Astrocyte of the spinal cord (primary cell): Measurements from ENCODE around the gene KCNMB2.

ENCODE experiments used
- DNase-seq: peaks from one replicate; pipeline ENCODE4 v3.0.0; 2011; ENCODE audit warnings: low read depth, low spot score
- H3K4me3 ChIP-seq: 2 replicates; pipeline ENCODE4 v1.5.1; 2011; ENCODE audit warnings: low read depth, mild to moderate bottlenecking, low read length, moderate library complexity
- CTCF ChIP-seq: IDR thresholded peaks from 2 replicates; pipeline ENCODE4 v1.5.1; 2012; ENCODE audit warnings: low read depth, mild to moderate bottlenecking, low read length, inconsistent platforms
- in situ Hi-C: cut with HindIII; loops from 2 replicates; pipeline ENCODE4 v1.10.0; 2017; ENCODE audit warnings: low sequenced_read_pairs

KCNMB2 gene

GRCh38 chr3:178676077-178676476, 139.8 kb downstream of the KCNMB2 start:
- in situ Hi-C loops = no loop called here
- DNase-seq = no peak
- TF ChIP-seq CTCF = no peak
- no peak overlapping the region for H3K4me3 ChIP-seq

GRCh38 chr3:178676942-178677790, 140.9 kb downstream of the KCNMB2 start:
- no peak overlapping the region for H3K4me3 ChIP-seq
- in situ Hi-C loops = no loop called here
- DNase-seq = no peak
- TF ChIP-seq CTCF = no peak

GRCh38 chr3:178677961-178678360, 141.7 kb downstream of the KCNMB2 start:
- no peak for TF ChIP-seq CTCF
- in situ Hi-C loops = no loop called here
- H3K4me3 ChIP-seq = no peak overlapping the region
- no peak for DNase-seq

GRCh38 chr3:178680037-178680436, 143.8 kb downstream of the KCNMB2 start:
- TF ChIP-seq CTCF = no peak
- DNase-seq = no peak
- in situ Hi-C loops = no loop called here
- H3K4me3 ChIP-seq = no peak overlapping the region

GRCh38 chr3:178680489-178680888, 144.3 kb downstream of the KCNMB2 start:
- no peak for DNase-seq
- in situ Hi-C loops = no loop called here
- TF ChIP-seq CTCF = no peak
- no peak overlapping the region for H3K4me3 ChIP-seq

- no peak overlapping the region for H3K4me3 ChIP-seq
- in situ Hi-C loops = no loop called here
- TF ChIP-seq CTCF = no peak
- DNase-seq = no peak
These were observed 148.8 kb downstream of the KCNMB2 start for GRCh38 chr3:178684881-178685590.
